VCaP (cell line): ENCODE measurements around the gene VGLL4.

Experiments
- H3K27ac ChIP-seq: fragments of 450-650 bp; 2 replicates; pipeline ENCODE4 v1.5.1; 2017
- CTCF ChIP-seq: fragments of 450-650 bp; conservative IDR thresholded peaks from 2 replicates; pipeline ENCODE4 v1.5.1; 2017; ENCODE audit warnings: mild to moderate bottlenecking, moderate library complexity

VGLL4 gene

GRCh38 chr3:11566478-11566877, 77.2 kb downstream of the VGLL4 start:
- H3K27ac ChIP-seq: no peak overlapping the region
- TF ChIP-seq CTCF: no peak

- H3K27ac ChIP-seq: no peak overlapping the region
- TF ChIP-seq CTCF: no peak
Measured at GRCh38 chr3:11565932-11566331, 77.8 kb downstream of the VGLL4 start.

GRCh38 chr3:11565492-11565891, 78.2 kb downstream of the VGLL4 start:
- TF ChIP-seq CTCF: no peak
- H3K27ac ChIP-seq: no peak overlapping the region

- no peak for TF ChIP-seq CTCF
- H3K27ac ChIP-seq: no peak overlapping the region
Measured at GRCh38 chr3:11565072-11565471, 78.6 kb downstream of the VGLL4 start.

- no peak for TF ChIP-seq CTCF
- no peak overlapping the region for H3K27ac ChIP-seq
Measured at GRCh38 chr3:11564577-11565001, 79.1 kb downstream of the VGLL4 start.

- no peak overlapping the region for H3K27ac ChIP-seq
- TF ChIP-seq CTCF: no peak
Measured at GRCh38 chr3:11563865-11564185, 79.9 kb downstream of the VGLL4 start.

- no peak for TF ChIP-seq CTCF
Measured at GRCh38 chr3:11563159-11563864, 80.4 kb downstream of the VGLL4 start.

More at GRCh38 chr3:11563159-11563864, 80.4 kb downstream of the VGLL4 start:
- no peak overlapping the region for H3K27ac ChIP-seq
